ENCODE results near the gene GRIA3. TPM values are rescaled to one million over a fixed set of nuclear protein-coding genes. Genes with fewer than 3 reads are reported as not detected.

Gene GRIA3
- total RNA-seq, 1 donor from 2014 or later = under 0.01 TPM

GRCh38 chrX:123193101-123193500 lies 9.0 kb downstream of the GRIA3 start:
- no peak for DNase-seq (ENCODE audit: low read depth, low spot score)

GRCh38 chrX:123199338-123199737 lies 15.3 kb downstream of the GRIA3 start:
- no peak for DNase-seq (ENCODE audit: low read depth, low spot score)

- DNase-seq (ENCODE audit: low read depth, low spot score) = no peak
Measured at GRCh38 chrX:123201720-123202119, 17.6 kb downstream of the GRIA3 start.

DNA sequence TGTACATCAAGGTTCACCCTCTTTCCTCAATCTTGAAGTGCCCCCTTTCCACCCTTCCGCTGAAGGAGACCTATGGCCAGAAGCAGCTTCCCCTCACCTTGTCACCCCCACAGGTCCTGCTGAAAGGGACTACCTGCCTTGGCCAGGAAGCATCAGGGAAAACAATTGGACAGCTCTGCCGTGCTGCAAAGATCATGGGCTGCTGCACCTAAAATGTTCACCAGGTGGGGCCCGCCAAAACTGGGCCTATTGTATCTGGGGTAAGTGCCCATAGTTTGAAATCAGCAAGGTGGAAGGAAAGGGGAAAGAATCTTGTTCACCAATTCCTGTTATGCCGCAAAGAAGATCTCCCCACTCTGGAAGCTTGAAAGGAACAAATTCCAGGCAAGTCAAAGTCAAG lies 18.4 kb downstream of the GRIA3 start:
- DNase-seq (ENCODE audit: low read depth, low spot score) = no peak

DNA sequence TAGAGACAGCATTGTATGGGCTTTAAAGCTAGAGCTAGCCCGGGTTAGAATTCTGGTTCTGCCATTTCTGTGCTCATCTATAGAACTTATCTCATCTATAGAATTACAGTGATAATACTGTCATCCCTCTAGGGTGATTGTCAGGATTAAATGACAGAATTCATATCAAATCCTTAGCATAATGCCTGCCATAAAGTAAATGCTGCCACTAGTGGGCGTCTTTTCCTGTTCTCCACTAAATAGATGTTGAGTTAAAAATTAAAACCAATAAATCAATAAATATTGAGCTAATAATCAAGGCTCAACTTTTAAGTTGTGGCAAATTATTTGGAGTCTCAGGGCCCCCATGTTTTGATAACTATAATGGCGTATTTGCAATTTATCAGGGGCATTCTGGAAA lies 19.7 kb downstream of the GRIA3 start:
- no peak for DNase-seq (ENCODE audit: low read depth, low spot score)

DNA sequence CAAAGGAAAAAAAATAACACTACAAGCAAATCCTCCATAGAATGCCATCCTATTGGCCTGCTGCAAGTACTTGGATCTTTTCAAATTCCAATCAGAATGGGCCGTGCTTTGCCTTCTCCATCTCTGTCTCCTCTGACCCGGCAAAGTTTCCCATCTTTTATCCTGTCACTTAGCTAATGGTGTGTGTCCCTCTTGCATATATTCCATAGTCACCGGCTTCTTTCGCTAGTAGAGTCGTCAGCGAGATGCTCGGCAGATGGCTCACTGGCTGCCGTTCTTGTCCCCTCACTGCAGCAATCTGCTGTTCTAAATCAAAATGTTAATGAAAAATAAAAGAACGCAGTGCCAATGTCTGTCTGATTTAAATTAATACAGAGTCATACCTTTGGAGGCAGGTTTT lies 22.1 kb downstream of the GRIA3 start:
- DNase-seq (ENCODE audit: low read depth, low spot score) = no peak

GRCh38 chrX:123210252-123210651 lies 26.2 kb downstream of the GRIA3 start:
- no peak for DNase-seq (ENCODE audit: low read depth, low spot score)

GRCh38 chrX:123215397-123216089 lies 31.5 kb downstream of the GRIA3 start:
- no peak for DNase-seq (ENCODE audit: low read depth, low spot score)

GRCh38 chrX:123217077-123217476 lies 33.0 kb downstream of the GRIA3 start:
- DNase-seq (ENCODE audit: low read depth, low spot score) = no peak

DNA sequence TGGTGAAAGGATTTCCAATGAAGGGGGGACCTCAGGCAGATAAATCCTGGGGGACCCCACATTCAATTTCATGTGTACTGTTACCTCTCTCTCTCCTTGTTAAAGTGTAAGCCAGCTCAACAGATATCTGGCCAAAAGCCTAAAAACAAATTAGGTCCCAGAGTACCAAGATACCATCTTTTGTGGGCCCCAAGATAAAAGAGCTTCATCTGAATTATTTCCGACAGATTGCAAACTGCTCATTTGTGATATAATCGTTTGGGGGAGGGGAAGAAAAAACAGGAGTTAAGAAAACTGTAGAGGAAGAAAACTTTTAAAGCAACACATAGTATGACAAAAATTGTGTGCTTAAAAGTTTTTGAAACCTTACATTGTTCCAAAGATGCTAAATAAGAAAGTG lies 33.6 kb downstream of the GRIA3 start:
- no peak for DNase-seq (ENCODE audit: low read depth, low spot score)

DNA sequence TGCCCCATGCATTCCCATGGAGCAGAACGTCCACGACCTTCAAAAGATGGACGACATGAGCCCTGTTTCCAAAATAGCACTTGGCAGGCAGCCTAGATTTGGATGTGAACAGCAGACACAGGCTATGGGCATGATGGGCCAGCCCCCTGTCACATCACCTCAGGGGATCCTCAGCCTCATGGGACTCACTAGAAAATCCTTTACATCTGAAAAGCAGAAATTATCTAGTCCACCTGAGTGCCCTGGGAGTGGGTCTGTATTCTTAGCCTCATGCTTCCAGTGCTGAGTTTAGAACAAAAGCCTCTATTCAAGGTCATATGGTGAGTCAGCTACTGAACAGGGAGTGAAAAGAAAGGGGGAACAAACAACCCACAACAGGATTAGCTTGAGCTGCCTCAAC lies 35.8 kb downstream of the GRIA3 start:
- no peak for DNase-seq (ENCODE audit: low read depth, low spot score)

DNA sequence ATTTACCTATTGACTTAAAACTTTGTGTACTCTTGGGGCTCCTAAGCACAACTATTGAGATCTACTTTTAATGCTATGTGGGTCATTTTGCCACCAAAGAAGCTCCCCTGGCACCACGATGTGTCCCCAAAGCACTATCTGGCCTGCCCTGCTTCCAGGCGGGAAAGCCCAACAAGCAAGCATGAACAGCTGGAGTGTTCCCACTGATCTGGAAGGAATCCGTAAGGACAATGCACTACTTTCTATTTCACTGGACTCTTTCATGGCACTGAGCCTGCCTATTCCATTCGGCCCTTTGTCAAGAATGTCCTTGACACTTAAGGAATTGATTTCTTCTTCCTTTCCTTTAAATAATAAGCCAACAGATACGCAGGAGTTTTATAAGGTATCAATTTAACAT lies 38.8 kb downstream of the GRIA3 start:
- DNase-seq (ENCODE audit: low read depth, low spot score) = no peak

GRCh38 chrX:123223409-123223808 lies 39.3 kb downstream of the GRIA3 start:
- DNase-seq (ENCODE audit: low read depth, low spot score) = no peak

DNA sequence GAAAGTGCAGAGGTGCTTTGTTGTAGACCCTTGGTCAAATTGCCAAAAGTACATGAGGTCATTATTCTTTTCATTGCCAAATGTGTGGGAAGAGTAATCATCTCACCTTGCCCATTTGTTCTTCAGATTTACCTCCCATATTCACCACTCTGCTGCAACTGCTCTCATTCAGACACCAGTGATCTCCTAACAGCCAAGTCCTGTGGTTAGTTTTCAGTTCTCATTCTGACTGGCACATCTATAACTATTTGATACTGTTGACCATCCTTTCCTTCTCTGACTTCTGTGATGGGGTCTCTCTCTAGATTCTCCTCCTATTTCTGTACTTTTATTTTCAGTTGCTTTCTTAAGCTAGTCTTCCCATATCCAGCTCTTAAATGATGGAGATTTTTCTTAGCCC lies 39.8 kb downstream of the GRIA3 start:
- DNase-seq (ENCODE audit: low read depth, low spot score) = no peak

- DNase-seq (ENCODE audit: low read depth, low spot score) = no peak
Measured at GRCh38 chrX:123230798-123231197, 46.7 kb downstream of the GRIA3 start.

GRCh38 chrX:123236859-123237258 lies 52.8 kb downstream of the GRIA3 start:
- DNase-seq (ENCODE audit: low read depth, low spot score) = no peak

DNA sequence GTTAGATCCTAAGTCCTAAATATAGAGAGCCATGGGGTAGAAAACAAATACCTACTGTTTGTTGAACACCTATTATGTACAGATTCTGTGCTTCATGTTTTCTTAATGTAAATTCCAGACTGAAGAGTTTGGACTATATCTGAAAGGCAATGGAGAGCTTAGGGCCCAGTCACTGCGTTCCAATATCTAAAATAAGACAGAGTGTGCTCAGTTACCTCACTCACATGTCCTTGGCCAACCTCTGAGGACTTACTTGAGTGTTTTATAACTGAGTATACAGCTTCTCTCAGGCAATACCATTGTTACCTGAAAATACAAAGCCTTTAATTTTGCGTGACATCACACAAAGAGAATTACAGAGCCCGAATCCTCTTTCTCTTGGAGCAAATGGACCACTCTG lies 53.2 kb downstream of the GRIA3 start:
- no peak for DNase-seq (ENCODE audit: low read depth, low spot score)

DNA sequence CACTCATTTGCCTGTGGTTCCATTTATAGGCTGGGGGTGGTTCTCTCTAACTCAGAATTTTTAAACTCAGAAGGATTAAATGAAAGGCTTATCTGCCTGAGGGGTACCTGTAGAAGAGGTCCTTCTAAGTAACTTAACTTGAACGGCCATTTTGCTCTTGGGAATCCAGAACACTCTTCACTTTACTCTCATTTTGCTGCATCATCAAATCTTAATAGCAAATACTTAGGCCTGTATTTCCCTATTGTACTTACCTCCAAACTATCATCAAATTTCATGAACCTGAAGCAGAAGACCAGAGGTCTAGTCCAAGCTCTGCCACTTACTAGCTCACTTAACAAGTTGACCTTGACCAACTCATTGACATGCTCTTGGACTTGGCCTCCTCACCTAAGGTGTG lies 70.4 kb downstream of the GRIA3 start:
- no peak for DNase-seq (ENCODE audit: low read depth, low spot score)

DNA sequence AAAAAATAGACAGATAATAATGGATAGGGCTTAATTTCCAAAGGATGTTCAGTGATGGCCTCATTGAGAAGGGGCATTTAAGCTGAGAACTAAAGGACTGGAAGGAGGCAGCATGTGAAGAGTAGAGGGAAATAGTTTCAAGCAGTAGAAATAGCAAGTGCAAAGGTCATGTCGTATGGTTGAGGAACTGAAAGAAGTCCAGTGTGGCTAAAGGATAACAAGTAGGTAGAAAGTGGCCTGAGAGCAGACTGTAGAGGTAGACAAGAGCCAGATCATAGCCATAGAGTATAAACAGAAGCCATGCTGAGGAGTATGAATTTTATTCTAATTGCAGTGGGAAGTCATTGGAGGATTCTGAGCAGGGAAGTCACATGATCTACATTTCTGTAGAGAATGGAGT lies 72.3 kb downstream of the GRIA3 start:
- DNase-seq (ENCODE audit: low read depth, low spot score) = no peak

DNA sequence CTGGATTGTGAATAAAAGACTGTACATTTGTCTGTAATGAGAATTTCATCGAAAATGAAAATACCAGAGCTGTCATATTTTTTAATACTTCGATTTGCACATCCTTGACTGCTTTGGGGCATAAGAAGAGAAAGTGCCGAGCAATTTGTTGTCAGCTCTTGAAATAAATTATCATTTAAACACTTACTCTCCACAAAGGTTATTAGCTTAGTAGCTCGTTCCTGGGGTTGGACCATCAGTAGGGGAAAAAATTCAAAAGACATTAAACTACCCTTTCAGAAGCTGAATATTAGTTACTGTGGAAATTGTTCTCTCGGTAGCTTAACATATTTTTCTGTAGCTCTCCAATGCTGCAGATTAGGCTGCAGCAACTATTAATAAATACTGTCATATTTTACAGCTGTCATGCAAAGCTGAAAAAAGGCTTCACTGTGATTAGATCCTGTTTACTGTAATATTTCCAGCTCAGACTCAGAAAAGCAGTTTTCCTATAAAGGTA lies 76.9 kb downstream of the GRIA3 start:
- DNase-seq (ENCODE audit: low read depth, low spot score) = no peak

DNA sequence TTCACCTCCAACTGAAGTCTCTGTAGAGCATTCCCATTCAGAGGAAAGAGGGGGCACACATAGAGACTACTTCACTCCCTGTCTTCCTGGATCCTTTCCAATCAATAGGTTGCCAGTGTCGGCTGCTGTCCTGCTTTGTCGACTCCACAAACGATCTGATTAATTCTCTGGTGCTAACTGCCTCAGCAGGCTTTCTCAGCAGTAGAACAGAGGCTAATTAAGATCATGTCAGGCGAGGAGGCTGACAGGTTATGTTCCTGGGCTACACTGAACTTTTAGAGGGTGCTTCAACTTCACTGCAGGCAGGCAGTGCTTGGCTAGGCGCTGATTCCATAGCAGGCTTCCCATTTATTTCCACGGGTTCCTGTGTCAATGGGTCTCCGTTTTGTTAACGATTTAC lies 79.2 kb downstream of the GRIA3 start:
- DNase-seq (ENCODE audit: low read depth, low spot score) = no peak

- no peak for DNase-seq (ENCODE audit: low read depth, low spot score)
Measured at GRCh38 chrX:123263747-123264146, 79.7 kb downstream of the GRIA3 start.

GRCh38 chrX:123267220-123267619 lies 83.1 kb downstream of the GRIA3 start:
- no peak for DNase-seq (ENCODE audit: low read depth, low spot score)

- DNase-seq (ENCODE audit: low read depth, low spot score) = no peak
Measured at GRCh38 chrX:123271902-123272301, 87.8 kb downstream of the GRIA3 start.
